Measurements from ENCODE around the gene PRKD2.
A peak's percentile ranks its signal among the peaks of the same experiment; 100 is the strongest.

The PRKD2 gene

DNA sequence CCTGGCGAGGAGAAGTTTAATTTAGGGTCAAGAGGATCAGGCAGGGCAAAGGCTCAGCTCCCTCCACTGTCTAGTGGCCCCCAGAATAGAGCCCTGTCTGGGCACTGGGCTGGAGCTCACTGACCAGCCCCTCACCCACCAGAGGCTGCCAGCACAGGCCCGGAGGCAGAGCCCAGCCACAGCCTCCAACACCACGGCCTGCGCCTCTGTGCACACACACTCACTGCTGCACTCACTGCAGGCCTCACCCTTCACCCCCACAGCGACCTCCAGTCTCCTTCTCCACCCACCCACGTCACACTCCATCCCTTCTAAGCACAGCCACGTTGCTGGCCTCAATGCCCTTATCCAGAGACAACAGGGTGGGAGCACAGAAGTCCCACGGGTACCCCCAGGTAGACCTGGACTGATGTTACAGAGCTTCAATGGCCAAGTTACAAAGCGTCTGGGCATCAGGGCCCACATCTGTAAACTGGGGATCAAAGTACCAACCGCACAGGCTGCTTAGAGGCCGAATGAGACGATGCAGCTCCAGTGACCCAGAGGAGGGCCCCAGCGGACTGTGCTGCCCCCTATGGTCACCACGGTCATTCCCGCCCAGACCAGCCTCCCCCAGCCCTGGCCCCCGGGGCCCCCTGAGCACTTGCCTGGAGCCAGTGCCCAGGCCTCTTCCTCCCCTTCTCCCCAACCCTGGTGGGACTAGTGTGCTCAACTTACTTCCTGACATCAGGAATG, 4.5 kb upstream of the PRKD2 start:
- TF ChIP-seq, protein P1, sequence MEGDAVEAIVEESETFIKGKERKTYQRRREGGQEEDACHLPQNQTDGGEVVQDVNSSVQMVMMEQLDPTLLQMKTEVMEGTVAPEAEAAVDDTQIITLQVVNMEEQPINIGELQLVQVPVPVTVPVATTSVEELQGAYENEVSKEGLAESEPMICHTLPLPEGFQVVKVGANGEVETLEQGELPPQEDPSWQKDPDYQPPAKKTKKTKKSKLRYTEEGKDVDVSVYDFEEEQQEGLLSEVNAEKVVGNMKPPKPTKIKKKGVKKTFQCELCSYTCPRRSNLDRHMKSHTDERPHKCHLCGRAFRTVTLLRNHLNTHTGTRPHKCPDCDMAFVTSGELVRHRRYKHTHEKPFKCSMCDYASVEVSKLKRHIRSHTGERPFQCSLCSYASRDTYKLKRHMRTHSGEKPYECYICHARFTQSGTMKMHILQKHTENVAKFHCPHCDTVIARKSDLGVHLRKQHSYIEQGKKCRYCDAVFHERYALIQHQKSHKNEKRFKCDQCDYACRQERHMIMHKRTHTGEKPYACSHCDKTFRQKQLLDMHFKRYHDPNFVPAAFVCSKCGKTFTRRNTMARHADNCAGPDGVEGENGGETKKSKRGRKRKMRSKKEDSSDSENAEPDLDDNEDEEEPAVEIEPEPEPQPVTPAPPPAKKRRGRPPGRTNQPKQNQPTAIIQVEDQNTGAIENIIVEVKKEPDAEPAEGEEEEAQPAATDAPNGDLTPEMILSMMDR (IDR thresholded peaks at IDR 0.05; ENCODE audit: insufficient read depth, low read depth, low read length, missing control alignments) = no peak
- H3K4me3 ChIP-seq (ENCODE audit: low read length) = no peak overlapping the region
- DNase-seq (ENCODE audit: low read depth) = no peak

DNA sequence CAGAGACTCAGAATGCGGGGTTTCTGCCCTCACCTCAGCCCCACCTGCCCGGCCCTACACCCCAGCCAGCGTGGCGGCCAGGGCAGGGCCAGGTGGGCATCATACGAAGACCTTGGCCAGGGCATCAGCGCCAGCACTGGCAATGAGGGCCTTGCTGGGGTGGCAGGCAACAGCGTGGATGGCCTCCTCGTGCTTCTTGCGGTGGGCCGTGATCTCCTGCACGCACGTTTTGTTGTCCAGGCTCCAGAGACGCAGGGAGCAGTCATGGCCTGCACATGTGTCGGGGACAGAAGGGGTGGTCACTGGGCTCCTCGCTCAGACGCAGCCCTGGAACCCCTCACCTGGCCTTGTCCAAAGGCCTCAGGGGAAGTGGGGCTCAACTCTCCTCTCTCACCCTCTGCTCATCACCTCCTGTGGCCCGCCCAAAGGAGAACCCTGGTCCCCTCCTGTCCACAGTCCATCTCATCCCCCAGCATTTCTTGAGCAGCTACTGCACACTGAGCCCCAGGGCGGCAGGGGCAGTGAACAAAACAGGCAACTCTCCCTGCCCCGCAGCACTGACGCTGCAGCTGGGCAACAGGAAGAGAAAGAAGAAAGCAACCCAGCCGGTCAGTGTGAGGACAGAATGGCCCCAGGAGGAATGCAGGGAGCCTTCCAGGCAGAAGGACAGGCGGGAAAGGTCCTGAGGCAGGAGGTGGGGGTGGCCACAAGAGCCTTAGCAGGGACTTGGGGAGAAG, 3.8 kb upstream of the PRKD2 start:
- DNase-seq (ENCODE audit: low read depth) = no peak
- TF ChIP-seq, protein P1 (IDR thresholded peaks at IDR 0.05; ENCODE audit: insufficient read depth, low read depth, low read length, missing control alignments) = no peak
- H3K4me3 ChIP-seq (ENCODE audit: low read length) = no peak overlapping the region

DNA sequence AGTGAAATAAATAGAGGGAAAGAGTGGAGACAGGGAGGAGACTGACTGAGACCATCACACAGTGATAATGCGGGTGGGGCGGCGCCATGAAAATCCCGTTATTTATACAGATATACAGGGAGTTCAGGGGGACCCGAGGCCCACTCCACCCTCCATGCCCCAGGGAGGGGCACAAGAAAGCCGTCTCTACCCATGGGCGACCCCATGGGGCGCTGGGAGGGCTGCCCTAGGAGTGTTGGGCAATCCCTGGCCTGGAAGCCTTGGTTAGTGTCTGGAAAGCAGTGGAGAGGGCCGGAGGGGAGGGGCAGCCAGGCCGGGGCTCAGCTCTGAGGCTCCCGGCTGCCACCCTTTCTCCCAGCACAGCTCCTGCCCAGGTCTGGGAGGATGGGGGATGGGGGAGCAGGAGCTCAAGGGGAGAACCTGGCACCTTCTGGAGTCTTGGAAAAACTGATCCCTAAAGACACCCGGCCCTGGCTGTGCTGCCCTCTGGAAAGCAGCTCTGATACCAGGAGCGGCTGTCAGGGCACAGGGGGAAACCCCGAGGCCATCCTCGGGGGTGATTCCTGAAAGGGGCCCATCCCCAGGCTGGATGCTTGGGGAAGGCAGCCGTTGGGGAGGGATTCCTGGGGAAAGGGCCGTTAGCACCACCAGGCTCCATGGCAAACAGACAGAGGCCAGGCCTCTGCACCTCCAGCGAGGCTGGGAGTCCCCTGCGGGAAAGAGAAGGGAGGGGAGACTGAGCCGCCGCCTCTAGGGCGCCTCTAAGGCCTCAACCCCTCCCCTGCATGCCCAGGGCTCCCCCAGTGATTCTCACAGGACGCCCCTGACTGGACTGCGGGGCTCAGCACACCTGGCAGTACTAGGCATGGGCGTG, 3.0 kb upstream of the PRKD2 start:
- TF ChIP-seq, protein P1 (IDR thresholded peaks at IDR 0.05; ENCODE audit: insufficient read depth, low read depth, low read length, missing control alignments) = no peak

DNA sequence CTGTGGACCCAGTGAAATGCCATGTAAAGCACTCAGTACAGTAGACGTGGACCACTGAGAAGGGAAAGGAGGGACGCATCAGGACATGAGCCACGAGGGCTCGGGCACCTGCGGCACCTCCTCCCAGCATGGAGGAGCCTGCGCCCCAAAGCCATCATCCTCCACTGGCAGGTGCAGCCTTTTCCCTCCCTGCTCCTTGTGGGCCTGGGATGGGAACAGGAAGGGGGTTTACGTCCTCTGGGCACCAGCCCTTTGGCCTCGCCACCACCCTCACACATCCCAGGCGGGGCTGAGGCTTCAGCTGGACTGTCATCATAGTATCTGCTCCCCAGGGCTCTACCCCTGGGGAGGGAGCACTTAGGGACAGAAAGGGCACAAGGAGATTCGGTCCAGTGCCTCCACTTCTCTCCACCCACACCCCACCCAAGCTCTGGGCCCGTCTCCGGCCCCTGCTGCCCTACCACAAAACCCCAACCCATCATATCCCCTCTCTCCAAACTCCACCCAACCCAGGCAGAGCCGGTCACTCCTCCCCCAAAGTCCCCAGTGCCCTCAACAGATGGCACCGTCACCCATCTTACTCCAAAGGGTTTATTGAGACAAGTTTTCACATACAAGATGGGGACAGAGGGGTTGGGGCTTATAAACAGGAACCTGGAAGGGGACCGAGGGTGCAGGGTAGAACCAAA, 2.2 kb upstream of the PRKD2 start:
- no peak for DNase-seq (ENCODE audit: low read depth)
- TF ChIP-seq, protein P1 (IDR thresholded peaks at IDR 0.05; ENCODE audit: insufficient read depth, low read depth, low read length, missing control alignments) = no peak
- H3K4me3 ChIP-seq (ENCODE audit: low read length) = no peak overlapping the region

More for the DNA sequence above, 3.0 kb upstream of the PRKD2 start:
- H3K4me3 ChIP-seq (ENCODE audit: low read length) = no peak overlapping the region
- DNase-seq (ENCODE audit: low read depth) = no peak

DNA sequence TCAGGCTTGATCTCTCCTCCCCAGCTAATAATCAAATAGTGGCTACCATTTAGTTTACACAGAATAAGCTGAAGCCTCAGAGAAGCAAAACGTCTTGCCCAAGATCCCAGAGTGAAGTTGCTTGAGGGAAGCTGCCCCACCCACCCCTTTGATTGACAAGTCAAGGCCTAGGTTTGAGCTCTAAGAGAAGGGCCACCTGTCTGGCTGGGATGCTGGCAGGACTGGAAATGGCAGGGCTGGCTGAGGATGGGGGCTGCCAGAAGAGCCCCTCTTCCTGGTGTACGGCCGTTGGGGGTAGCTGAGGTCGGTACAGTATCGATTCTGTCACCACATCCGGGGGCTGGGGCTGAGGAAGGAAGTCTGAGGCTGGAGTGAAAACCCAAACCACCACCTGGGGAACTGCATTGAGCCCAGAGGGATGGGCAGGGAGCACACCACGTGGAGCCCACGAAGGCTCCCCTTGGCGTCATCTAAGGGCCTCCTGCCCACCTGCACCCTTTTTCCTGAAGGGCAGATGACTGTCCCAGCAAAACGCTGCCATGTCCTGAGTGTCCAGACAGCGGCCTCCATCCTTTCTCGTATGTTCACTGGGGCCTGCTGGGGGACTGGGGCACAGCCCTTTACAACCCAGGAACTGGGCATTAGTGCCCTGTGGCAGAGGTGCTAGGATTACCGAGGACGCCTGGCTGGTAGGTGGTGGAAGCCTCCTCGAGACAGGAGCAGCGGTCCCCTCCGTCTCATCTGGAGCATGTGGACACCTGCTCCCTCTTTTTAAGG, 1.4 kb upstream of the PRKD2 start:
- TF ChIP-seq, protein P1 (IDR thresholded peaks at IDR 0.05; ENCODE audit: insufficient read depth, low read depth, low read length, missing control alignments) = no peak
- H3K4me3 ChIP-seq (ENCODE audit: low read length) = no peak overlapping the region
- peak; percentile 75 for DNase-seq (ENCODE audit: low read depth)

DNA sequence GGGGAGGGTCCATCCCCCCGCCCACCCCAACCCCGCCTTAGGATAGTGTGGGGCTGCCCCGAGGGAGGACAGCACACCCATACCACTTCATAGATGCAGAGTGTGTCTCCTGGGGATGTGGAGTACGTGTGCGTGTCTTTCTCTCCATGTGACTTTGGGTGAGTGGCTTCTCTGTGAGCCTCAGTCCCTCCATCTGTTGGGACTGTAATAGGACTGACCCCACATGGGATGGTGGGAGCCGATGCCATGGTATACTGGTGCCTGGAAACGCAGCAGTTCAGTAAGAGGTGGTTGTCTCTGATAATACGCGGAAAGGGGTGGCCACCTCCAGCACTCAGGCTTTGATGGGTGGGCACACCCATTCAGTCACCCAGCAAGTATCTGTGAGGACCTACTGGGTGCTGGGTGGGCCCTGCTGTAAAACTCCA, 816 bp upstream of the PRKD2 start:
- TF ChIP-seq, protein P1 (IDR thresholded peaks at IDR 0.05; ENCODE audit: insufficient read depth, low read depth, low read length, missing control alignments) = no peak
- DNase-seq (ENCODE audit: low read depth) = no peak
- peak overlapping the region; percentile 92 for H3K4me3 ChIP-seq (ENCODE audit: low read length)

Measured in epithelial cell of esophagus (primary cell).